HepG2 (cell line): ENCODE data around the gene C4B. TPM values are rescaled to one million over a fixed set of nuclear protein-coding genes. Genes with fewer than 3 reads are reported as not detected.
A peak's percentile ranks its signal among the peaks of the same experiment; 100 is the strongest.

Experiments used
- BHLHE40 ChIP-seq: IDR thresholded peaks from 2 replicates; pipeline ENCODE4 v1.6.1; 2011; ENCODE audit warnings: low read length, improper control_type of control experiment
- CENPBD1 ChIP-seq: sonication (generic); formaldehyde crosslinking; IDR thresholded peaks from 2 replicates; pipeline ENCODE4 v1.8.0; 2022; ENCODE audit warnings: missing genetic modification reagents, low read depth, mild to moderate bottlenecking, borderline replicate concordance
- E2F1 ChIP-seq: sonication (generic); formaldehyde crosslinking; IDR thresholded peaks from 2 replicates; pipeline ENCODE4 v1.5.0; 2020; ENCODE audit warnings: missing genetic modification reagents
- HCFC1 ChIP-seq: fragments of 150-350 bp; IDR thresholded peaks from 2 replicates; pipeline ENCODE4 v1.6.1; 2014; ENCODE audit warnings: low read depth, low read length
- NR2F2 ChIP-seq: IDR thresholded peaks from 2 replicates; pipeline ENCODE4 v1.6.1; 2012; ENCODE audit warnings: low read depth, inconsistent platforms, borderline replicate concordance
- POGK ChIP-seq: sonication (generic); formaldehyde crosslinking; conservative IDR thresholded peaks from 2 replicates; pipeline ENCODE4 v1.8.0; 2022; ENCODE audit warnings: mild to moderate bottlenecking, moderate library complexity, missing genetic modification reagents
- RERE ChIP-seq: IDR thresholded peaks from 2 replicates; pipeline ENCODE4 v1.6.1; 2016; ENCODE audit warnings: low read depth, missing genetic modification reagents, missing compliant biosample characterization
- RFX3 ChIP-seq: IDR thresholded peaks from 2 replicates; pipeline ENCODE4 v1.6.1; 2016; ENCODE audit warnings: missing biosample characterization, missing genetic modification reagents
- ZFP91 ChIP-seq: sonication (generic); formaldehyde crosslinking; IDR thresholded peaks from 2 replicates; pipeline ENCODE4 v1.9.0; 2022; ENCODE audit warnings: missing genetic modification reagents, mild to moderate bottlenecking, borderline replicate concordance
- ZNF12 ChIP-seq: sonication (generic); formaldehyde crosslinking; IDR thresholded peaks from 2 replicates; pipeline ENCODE4 v1.5.0; 2020; ENCODE audit warnings: missing genetic modification reagents
- ZNF609 ChIP-seq: sonication (generic); formaldehyde crosslinking; IDR thresholded peaks from 2 replicates; pipeline ENCODE4 v1.4.0; 2020; ENCODE audit warnings: mild to moderate bottlenecking, missing genetic modification reagents, borderline replicate concordance
- polyA plus RNA-seq, 8 experiments: library from polyadenylated mRNA; depleted of rRNA in 3 of 8; stranded (reverse) in 7 of 8; unstranded in 1 of 8; fragments of >200 nt; fragmentation: Illumina TruSeq in 4 of 8; extraction: Trizol in 4 of 8; gene quantifications; 2 replicates each; pipeline versions ENCODE4 v1.2.1 to v1.2.3, GENCODE V29; 2011 to 2016; ENCODE audit warnings: low read depth in 4 of 8, missing spikeins in 1 of 8, mixed read lengths in 1 of 8; ENCODE audit not compliant: insufficient read depth in 1 of 8
- total RNA-seq, 5 experiments: library from RNA; depleted of rRNA; stranded (reverse); fragments of >200 nt; fragmentation: Illumina TruSeq; extraction: Trizol; gene quantifications; 2 replicates each; pipeline ENCODE4 v1.2.3, GENCODE V29; 2016; ENCODE audit warnings: low read depth in 1 of 5

Gene C4B
- total and polyA plus RNA-seq, 2 of the 13 experiments (the other 11 are each of a cell fraction or from before 2014, with no cell fraction given), result 167 to 538 TPM

- TF ChIP-seq ZFP91 (CRISPR knock-in tag) (peak; percentile 92; the same call in 1 of the 2 replicates), ZNF609 (CRISPR knock-in tag) (peak; percentile 73), POGK (CRISPR knock-in tag) (peak; percentile 86), NR2F2 (no peak), E2F1 (CRISPR knock-in tag) (no peak), RERE (CRISPR knock-in tag) (no peak), BHLHE40 (no peak), CENPBD1 (CRISPR knock-in tag) (no peak), ZNF12 (CRISPR knock-in tag) (no peak), HCFC1 (no peak), RFX3 (no peak)
These were observed 33.5 kb downstream of the C4B start (continued) for GRCh38 chr6:32047855-32048766.
